Mesodermal cell (in vitro differentiated cells): ENCODE results near the gene MUC2.

ENCODE experiments used
- H3K27ac ChIP-seq: 2 replicates; pipeline ENCODE4 v1.7.0; 2013; ENCODE audit warnings: mild to moderate bottlenecking, low read depth, low read length, moderate library complexity; ENCODE audit not compliant: severe bottlenecking
- H3K36me3 ChIP-seq: 2 replicates; pipeline ENCODE4 v1.7.1; 2013; ENCODE audit warnings: mild to moderate bottlenecking, low read length, moderate library complexity; ENCODE audit not compliant: control insufficient read depth, insufficient read depth
- H3K4me1 ChIP-seq: one replicate; pipeline ENCODE4 v1.7.1; 2013; ENCODE audit warnings: mild to moderate bottlenecking, low read length; ENCODE audit not compliant: insufficient read depth, control insufficient read depth, poor library complexity, severe bottlenecking
- H3K4me3 ChIP-seq: 2 replicates; pipeline ENCODE4 v1.7.0; 2013; ENCODE audit warnings: low read length, control low read depth, mild to moderate bottlenecking; ENCODE audit not compliant: insufficient read depth, poor library complexity, severe bottlenecking; ENCODE audit errors: extremely low read depth
- H3K9me3 ChIP-seq: 2 replicates; pipeline ENCODE4 v1.7.1; 2013; ENCODE audit warnings: mild to moderate bottlenecking, low read length, moderate library complexity; ENCODE audit not compliant: control insufficient read depth
- WGBS, 2 experiments: methylation state at CpG; one replicate each; pipeline ENCODE4 v1.1.5; 2013; ENCODE audit warnings: missing lambda C conversion rate in 2 of 2; ENCODE audit not compliant: insufficient coverage in 2 of 2; 5-methylcytosine and 5-hydroxymethylcytosine counted together

MUC2 gene

DNA sequence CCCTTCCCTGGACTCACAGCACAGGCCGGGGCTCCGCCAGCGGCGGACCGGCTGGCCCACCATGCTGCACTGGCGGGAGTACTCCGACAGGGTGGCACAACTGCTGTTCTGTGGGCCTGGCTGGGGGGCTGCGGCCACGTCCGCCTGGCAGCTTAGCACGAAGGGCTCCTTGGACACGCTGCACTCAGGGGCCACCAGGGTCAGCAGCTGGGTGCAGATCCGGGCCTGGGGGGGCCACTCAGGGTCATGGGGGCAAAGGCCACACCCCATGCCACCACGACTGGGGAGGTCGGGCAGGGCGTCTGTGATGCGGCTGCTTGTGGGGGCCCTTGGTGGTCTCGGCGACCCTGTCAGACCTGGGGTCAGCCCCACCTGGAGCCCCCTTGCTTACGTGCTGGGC lies 44.1 kb upstream of the MUC2 start:
- H3K36me3 ChIP-seq: no peaks in the 10 kb centered on the region
- 93 to 95% methylated on average over 13 to 18 of the region's 20 CpGs for WGBS, 2 experiments
- no peaks in the 10 kb centered on the region for H3K9me3 ChIP-seq
- no peaks in the 10 kb centered on the region for H3K4me1 ChIP-seq
- H3K27ac ChIP-seq: no peak overlapping the region
- no peak overlapping the region for H3K4me3 ChIP-seq

DNA sequence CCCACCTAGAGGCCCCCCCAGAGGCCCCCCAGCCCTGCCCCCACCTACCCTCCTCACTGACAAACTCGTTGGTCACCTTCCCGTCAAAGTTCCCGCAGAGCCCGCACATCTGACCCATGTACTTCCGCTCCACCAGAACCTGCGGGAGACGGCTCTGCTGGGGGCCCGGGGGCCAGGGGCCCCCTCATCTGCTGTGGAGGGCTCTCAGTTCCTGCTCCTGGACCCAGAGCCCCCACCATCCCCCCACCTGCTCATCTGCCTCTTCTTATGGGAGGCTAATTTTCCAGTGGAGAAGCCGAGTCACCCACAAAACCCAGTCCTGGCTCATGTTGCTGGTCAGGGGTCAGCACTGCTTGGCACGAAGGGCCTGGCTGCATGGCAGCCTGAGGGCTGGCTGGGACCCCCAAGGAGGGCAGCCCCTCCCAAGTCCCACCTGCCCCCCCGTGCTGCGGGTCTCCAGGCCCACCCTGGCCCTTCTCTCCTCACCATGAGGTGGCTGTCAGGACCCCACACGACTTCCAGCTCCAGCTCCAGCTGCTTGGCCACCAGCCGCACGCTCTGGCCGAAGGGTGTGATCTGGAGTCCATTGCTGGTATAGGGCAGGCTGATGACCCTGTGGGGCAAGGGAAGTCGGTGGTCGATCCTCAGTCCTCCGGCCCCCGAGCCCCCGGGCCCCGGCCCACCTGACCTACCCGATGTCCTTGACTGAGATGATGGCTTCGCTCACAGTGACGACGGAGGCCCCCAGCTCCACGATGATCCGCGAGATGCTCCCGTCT lies 43.4 kb upstream of the MUC2 start:
- H3K36me3 ChIP-seq: no peaks in the 10 kb centered on the region
- WGBS, 2 experiments: 96% methylated on average over 22 to 27 of the region's 30 CpGs
- H3K4me1 ChIP-seq: no peaks in the 10 kb centered on the region
- no peaks in the 10 kb centered on the region for H3K9me3 ChIP-seq
- no peak overlapping the region for H3K27ac ChIP-seq
- no peak overlapping the region for H3K4me3 ChIP-seq

DNA sequence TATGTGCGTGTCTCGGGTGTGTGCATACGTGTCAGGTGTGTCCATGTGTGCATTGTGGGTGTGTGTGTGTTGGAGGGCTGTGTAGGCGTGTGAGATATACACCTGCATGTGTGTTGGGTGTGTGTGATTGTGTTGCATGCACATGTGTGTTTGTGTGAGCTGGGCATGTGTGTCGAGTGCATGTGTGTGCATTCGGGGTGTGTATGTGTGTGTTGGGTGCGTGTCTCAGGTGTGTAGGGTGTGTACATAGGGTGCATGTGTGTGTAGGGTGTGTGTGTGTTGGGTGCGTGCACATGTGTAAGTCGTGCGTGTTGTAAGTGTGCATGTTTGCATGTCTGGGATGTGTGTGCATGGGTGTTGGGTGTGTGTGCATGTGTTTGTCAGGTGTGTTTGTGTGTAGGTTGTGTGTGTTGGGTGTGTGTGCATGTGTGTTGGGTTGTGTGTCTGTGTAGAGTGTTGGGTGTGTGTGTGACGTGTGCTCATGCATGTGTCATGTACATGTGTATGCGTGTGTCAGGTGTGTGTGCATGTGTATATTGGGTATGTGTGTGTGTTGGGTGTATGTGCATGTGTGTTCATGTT lies 42.3 kb upstream of the MUC2 start:
- H3K4me3 ChIP-seq: no peak overlapping the region
- no peaks in the 10 kb centered on the region for H3K36me3 ChIP-seq
- 86 to 97% methylated on average over 9 to 12 of the region's 12 CpGs for WGBS, 2 experiments
- H3K27ac ChIP-seq: no peak overlapping the region
- no peaks in the 10 kb centered on the region for H3K9me3 ChIP-seq
- no peaks in the 10 kb centered on the region for H3K4me1 ChIP-seq

DNA sequence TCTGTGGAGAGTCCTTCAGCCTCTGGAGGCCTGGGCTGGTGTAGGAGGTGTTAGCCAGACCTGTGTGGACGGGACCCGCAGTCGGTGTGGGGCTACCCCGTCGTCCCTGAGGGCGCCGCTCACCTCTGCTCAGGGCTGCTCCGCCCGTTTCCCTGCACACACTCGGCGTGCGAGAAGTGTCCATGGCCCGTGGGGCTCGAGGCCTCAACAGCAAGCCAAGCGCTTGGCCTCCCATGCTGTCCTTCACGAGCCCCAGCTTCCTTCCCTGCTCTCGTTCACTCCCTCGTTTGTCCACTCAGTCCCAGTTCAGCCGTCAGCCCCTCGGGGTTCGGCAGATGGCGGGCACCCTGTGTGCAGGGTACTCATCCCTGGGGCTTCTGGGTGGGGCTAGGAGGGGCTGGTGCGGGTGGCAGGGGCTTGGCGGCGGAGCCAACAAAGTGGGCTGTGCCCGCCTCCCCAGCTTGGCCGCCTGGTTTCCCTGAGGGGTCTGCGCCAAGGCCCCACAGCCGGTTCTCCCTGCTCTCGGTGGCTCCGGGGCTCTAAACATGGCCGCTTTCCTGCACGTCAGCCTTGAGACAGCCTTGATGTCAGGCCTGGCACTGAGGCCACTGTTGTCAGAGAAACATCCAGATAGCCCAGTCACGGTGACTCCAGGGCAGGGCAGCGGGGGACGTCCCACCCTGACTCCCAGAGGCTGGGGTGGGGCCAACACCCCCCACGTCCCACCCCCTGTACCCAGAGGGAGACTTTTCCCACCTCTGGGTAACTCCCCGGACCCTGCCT lies 41.5 kb upstream of the MUC2 start:
- Histone ChIP-seq H3K4me1 (no peaks in the 10 kb centered on the region), H3K36me3 (no peaks in the 10 kb centered on the region), H3K27ac (no peak overlapping the region), H3K9me3 (no peaks in the 10 kb centered on the region), H3K4me3 (no peak overlapping the region)
- WGBS, 2 experiments: 89 to 94% methylated on average over 24 to 36 of the region's 38 CpGs

DNA sequence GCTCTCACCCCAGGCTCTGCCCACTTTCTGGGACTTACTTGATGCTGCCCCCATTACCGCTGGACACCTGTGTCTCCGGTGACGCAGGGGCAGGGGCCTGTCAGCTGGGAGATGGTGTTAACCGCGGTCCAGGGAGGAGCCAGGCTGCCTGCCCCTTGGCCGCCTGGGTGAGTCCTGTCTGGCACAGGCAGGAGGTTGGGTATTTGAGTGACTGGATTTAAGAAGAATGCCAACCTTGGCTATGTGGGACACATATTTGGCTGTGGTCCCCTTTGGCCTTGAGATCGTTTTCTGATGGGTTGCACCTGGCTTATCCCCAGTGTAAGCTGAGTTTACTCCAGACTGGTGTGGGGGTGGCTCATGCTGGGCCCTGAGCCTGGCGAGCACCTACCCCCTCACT lies 40.7 kb upstream of the MUC2 start:
- H3K36me3 ChIP-seq: no peaks in the 10 kb centered on the region
- no peaks in the 10 kb centered on the region for H3K4me1 ChIP-seq
- no peaks in the 10 kb centered on the region for H3K9me3 ChIP-seq
- no peak overlapping the region for H3K4me3 ChIP-seq
- no peak overlapping the region for H3K27ac ChIP-seq
- WGBS, 2 experiments: 92 to 96% methylated on average over 2 to 8 of the region's 8 CpGs

DNA sequence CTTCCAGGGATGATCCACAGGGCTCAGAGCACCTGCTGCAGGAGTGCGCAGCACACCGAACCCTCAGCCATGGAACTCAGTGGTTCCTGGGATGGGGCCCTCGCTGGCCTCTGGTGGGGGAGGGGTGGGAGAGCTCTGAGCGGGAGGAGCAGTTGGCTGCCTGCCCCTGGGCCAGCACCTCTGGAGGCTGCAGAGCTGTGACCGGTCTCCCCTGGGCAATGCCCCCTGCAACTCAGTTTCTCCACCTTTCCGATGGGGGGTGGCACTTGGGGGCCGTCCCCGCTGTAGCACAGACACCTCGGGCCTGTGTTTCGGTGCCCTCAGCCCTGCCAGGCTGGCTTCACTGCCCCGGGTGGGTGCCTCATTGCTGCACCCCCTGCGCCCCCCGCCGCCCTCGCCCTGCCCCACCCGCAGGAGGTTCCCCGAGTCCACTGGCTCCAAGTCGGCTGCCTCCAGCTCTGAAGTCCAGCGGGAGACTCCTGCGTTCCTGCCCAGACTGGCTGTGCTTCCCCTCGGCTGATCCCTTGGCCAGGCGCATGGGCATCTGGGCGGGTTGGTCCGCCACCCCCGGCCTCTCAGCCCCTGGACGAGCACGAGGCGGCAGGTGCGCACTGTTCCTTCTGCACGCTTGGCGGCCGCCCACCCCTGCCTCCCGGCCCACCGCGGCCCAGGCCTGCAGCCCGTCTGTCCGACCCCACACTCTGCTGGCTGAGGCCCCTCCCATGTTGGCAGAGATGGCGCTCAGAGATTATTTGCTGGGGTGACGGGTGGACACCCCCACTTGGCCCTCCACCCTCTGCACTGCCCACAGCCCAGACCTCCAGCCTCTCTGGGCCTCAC lies 40.0 kb upstream of the MUC2 start:
- whole genome bisulfite sequencing, 2 experiments: 90% methylated on average over 35 to 38 of the region's 39 CpGs

DNA sequence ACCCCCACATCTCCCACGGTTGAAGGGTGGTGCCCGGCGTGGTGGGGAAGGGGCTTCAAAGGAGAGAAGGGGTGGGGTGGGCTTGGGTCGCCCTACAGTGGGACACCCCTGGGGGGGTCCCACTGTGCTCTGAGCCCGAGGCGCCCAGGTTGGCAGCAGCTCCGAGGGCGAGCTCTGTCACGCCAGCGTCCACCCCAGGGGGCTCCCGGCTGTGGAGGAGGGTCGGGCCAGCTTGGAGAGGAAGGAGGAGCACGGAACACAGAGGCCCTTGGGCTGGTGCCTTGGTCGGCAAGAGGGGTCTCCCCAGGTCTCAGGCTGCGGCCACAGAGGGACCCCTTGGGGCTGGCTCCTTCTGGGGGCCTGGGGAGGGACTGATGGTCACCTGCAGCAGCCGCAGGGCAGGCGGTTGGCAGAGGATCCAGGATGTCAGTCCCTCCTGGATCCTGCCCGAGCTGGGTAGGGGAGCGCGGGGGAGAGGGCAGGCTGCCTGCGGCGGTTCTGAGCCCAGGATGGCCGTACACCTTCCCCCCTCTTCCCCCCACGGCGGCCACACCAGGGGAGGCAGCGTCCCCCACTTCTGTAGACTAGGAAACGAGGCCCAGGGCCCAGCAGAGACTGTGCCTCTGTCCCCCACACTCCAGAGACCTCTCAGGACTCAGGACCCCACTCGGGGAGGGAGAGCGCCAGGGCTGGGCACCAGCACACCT lies 38.9 kb upstream of the MUC2 start:
- Histone ChIP-seq H3K36me3 (no peaks in the 10 kb centered on the region), H3K27ac (no peak overlapping the region), H3K9me3 (no peaks in the 10 kb centered on the region), H3K4me3 (no peak overlapping the region), H3K4me1 (no peaks in the 10 kb centered on the region)
- 91% methylated on average over 23 to 26 of the region's 29 CpGs for WGBS, 2 experiments

More for the DNA sequence above, 40.0 kb upstream of the MUC2 start:
- H3K36me3 ChIP-seq: no peaks in the 10 kb centered on the region
- H3K4me3 ChIP-seq: no peak overlapping the region
- H3K27ac ChIP-seq: no peak overlapping the region
- H3K9me3 ChIP-seq: no peaks in the 10 kb centered on the region
- no peaks in the 10 kb centered on the region for H3K4me1 ChIP-seq

DNA sequence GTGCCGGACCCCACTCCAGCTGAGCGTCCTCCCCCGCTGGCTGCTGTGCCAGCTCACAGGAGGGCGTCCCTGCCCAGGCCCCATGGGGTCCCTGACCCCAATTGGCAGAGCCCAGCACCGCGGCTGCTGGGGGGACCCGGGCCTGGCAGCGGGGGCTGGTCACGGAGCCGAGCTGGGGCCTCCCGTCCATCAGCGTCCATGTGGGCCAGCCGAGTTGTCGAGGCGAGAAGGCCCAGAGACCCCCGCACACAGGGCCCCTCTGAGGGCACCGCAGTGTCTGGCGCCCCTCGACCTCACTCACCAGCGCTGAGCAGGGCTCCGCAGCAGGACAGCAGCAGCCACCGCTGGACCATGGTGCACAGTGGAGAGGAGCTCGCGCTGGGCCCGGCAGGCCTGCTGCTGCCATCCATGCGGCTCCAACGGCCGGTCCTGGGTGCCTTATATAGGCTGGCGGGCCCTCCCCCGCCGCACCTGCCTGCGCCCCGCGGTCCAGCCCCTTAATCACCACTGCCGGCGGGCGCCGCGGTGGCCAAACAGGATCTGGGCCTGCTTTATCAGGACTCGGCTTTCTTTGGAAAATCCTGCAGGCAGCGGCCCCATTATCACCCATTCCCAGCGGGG lies 38.3 kb upstream of the MUC2 start, which contains the start of gene MUC6:
Gene MUC6, minus strand, starts transcription at position 416 of the 621 bp plus-strand sequence. Its CDS starts 63 bp downstream, at position 353.
- H3K4me3 ChIP-seq: no peak within 1 kb of the TSS
- no peak within 1 kb of the TSS for H3K27ac ChIP-seq
- 91 to 92% methylated on average over 42 of the region's 42 CpGs for WGBS, 2 experiments

DNA sequence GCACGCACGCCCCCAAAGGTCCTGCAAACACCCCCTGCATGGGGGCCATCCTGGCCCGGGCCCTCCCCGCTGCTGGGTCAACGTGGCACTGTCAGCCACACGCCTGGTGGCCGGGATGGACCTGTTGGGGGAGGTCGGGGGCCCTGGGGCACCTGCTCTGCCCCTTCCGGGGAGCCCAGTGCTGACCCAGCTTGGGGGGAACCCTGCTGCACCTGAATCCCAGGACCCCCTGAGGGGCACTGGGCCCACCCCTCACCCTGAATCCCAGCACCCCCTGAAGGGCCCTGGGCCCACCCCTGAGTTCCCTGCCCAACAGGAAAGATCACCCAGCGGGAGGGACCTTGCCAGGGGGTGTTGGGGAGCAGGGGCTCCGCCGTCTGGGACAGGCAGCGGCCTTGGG lies 37.7 kb upstream of the MUC2 start:
- H3K27ac ChIP-seq: no peak overlapping the region
- H3K4me1 ChIP-seq: no peaks in the 10 kb centered on the region
- H3K9me3 ChIP-seq: no peaks in the 10 kb centered on the region
- 90% methylated on average over 10 to 13 of the region's 13 CpGs for WGBS, 2 experiments
- H3K36me3 ChIP-seq: no peaks in the 10 kb centered on the region
- H3K4me3 ChIP-seq: no peak overlapping the region

More for the DNA sequence above, 38.3 kb upstream of the MUC2 start, which contains the start of gene MUC6:
- no peaks in the 10 kb centered on the region for H3K36me3 ChIP-seq
- H3K9me3 ChIP-seq: no peaks in the 10 kb centered on the region
- H3K4me1 ChIP-seq: no peaks in the 10 kb centered on the region
